ENCODE results near the gene PROK1.
"Not testable (repeated sequence)": the region's sequence is repeated elsewhere in the genome, so short reads cannot be mapped to it uniquely, and the experiment has no call there.

The PROK1 gene, protein sequence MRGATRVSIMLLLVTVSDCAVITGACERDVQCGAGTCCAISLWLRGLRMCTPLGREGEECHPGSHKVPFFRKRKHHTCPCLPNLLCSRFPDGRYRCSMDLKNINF

DNA sequence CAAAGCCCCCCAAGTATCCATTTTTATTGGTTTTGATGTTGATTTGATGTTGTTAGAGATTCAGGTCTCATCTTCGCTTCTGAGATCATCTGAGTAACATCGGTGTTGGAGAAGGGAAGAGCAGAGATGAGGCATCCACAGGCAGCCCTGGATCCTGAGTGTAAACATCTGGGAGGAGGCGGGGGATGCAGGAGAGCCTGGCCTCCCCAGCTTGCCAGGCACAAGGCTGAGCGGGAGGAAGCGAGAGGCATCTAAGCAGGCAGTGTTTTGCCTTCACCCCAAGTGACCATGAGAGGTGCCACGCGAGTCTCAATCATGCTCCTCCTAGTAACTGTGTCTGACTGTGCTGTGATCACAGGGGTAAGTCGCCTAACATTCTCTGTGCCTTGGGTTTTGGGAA lies at the start of gene PROK1:
TSS of gene PROK1 (plus strand) at position 221 of the 400 bp plus-strand sequence. CDS start at position 289, 68 bp downstream.
- FAIRE-seq, result no peak
- DNase-seq (ENCODE audit: insufficient read length, low spot score), result no peak

DNA sequence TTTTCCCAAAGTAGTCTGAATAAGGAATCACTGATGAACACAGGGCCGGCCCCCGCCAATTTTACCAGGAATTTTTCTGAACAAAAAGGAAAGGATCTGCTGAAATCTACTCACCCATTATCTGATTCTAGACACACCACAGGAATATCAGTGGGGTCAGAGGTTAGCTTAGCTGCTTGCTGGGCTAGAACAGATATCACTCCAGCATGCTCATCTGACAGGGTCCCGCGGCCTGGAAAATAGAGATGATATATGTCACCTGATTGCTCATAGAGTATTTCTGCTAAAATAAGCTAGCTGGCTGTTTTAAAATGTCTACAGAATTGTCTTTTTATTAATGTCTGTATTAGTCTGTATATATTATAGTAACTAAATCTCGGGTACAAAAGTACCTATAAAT lies 47.1 kb upstream of the PROK1 start:
- DNase-seq (ENCODE audit: insufficient read length, low spot score), result no peak
- no peak for FAIRE-seq

DNA sequence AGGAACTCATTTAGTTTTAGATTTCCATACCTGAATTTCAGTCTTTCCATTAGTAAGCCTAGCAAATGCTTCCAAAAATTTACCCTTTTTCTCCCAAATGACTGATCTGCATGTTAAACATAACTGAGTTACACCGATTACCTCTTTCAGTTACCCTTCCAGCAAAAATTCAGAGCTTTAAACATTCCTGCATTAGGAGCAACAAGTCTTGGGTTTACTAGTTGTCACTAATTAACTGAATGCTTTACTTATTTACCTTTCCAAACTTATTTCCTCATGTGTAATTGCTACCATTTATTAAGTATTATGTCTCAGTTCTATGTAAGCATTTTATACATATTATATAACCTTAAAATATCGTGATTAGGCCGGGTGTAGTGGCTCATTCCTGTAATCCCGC lies 46.5 kb upstream of the PROK1 start:
- no peak for FAIRE-seq
- no peak for DNase-seq (ENCODE audit: insufficient read length, low spot score)

DNA sequence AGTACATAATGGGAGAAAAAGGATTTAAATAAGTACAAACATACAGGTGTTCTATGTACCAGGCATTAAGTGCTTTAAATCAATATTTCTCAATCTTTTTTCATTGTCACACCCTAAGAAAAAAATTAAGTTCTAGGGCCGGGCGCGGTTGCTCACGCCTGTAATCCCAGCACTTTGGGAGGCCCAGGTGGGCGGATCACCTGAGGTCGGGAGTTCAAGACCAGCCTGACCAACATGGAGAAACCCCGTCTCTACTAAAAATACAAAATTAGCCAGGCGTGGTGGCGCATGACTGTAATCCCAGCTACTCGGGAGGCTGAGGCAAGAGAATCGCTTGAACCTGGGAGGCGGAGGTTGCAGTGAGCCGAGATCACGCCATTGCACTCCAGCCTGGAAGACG lies 44.5 kb upstream of the PROK1 start:
- DNase-seq (ENCODE audit: insufficient read length, low spot score); FAIRE-seq: not testable (repeated sequence)

DNA sequence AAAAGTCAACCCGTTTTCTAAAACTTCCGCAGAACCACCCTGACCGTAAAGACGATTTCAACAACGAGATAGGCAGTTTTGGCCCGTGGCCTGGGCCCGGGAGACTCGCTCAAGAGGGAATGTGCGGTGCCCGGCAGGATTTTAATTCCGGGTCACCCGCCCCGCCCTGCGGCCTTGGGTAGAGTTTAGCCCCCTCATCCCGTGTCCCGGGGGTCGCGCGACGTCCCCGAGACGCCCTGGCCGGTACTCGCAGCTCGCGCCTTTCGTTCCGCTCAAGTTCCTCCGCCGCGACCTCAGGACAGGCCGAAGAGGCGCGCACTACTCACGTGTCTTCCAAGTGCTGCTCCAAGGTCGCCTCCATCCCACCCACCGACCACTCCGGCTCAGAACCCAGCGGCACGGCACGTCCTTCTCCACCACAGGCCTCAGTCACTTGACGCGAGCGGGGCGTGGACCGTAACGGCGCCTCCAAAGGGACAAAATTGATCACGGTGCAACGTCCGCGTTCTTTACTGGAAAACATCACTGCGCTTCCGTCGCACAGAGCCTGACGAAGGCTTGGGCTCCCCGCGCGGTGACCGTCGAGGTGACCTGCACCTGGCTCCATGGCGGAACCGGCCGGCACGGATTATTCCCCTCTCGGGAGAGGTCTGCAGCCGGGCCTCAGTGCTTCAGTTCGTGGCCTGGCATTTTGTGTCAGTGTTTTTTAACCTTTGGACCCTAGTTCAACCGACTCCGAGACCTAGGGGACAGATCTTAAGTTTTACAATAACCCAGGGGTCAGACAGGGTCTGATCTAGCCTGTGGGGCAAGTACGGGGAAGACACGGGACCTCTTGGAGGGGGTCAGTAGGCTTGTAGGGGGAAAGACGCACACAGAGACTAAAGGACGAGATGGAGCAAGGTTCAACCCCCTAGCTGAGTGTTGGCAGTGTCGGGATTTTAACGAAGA lies 43.4 kb upstream of the PROK1 start, which contains the start of gene LAMTOR5:
TSS of gene LAMTOR5 (minus strand) at position 435 of the 951 bp plus-strand sequence. CDS start at position 361, 74 bp downstream.
- DNase-seq (ENCODE audit: insufficient read length, low spot score) (peak; percentile 73), FAIRE-seq (peak; percentile 99)

DNA sequence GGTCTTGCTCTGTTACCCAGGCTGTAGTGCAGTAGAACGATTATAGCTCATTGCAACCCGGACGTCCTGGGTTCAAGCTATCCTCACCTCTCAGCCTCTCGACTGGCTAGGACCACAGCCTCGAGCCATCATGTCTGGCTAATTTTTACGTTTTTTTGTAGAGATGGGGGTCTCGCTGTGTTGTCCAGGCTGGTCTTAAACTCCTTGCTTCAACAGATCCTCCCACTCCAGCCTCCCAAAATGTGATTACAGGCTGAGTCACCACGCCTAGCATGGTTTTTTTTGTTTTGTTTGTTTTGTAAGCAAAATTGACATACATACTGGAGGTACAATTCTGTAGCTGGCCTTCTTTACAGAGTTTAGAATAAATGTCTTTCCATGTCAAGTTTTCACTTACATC lies 42.5 kb upstream of the PROK1 start:
- no peak for FAIRE-seq
- DNase-seq (ENCODE audit: insufficient read length, low spot score), result no peak

DNA sequence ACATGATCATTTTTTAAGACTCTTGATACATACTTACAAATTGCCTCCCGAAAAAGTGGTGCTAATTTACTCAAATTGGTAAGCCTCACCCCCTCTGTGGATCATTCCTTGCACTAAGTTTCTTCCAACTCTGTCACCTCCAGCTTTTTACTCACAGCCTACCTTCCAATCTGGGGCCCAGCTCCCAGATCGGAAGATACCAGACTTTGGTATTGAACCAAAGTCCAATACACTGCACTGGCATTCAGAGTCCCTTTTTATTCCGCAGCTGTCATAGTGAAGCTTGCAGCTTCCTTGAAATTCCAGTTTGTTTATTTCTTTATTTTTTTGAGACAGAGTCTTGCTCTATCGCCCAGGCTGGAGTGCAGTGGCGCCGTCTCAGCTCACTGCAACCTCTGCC lies 41.6 kb upstream of the PROK1 start:
- no peak for FAIRE-seq

DNA sequence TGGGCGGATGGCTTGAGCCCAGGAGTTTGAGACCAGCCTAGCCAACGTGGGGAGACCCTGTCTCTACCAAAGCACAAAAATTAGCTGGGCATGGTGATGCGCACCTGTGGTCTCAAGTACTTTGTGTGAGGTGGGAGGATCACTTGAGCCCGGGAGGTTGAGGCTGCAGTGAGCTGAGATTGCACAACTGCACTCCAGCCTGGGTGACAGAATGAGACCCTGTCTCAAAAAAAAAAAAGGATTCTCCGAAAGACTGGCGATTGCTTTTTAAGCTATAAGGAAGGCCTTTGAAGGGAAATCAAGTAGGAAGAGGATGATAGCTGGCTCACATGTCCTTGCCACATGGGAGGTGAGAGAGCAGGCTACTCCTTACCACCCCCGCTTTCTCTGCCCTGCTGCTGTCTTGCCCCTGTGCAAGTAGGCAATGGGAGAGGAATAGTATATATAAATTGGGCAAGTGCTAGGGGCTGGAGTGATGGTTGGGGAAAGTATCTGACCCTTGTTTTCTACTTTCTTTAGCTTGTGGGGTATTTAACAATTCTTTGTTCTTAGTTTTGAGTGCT lies 39.7 kb upstream of the PROK1 start:
- DNase-seq (ENCODE audit: insufficient read length, low spot score) (no peak), FAIRE-seq (no peak)

More for the DNA sequence above, 41.6 kb upstream of the PROK1 start:
- DNase-seq (ENCODE audit: insufficient read length, low spot score), result no peak

DNA sequence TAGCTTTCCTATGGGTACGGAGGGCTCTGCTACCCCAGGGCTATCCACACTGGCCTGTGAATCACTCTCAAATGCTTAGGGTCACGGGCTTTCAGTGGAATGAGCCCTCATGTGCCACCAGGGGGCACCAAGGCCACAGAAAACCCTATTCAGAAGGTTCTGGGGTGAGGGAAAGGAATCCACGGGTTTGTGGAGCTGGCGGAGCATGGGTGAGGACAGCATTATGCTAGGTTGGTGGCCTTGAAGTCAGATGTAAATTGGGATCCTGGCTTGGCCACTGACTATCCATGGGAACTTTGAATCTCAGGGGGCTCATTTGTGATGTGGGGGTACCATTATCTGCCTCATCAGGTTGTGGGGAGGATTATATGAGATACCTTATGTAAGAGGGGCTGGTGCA lies 38.4 kb upstream of the PROK1 start:
- DNase-seq (ENCODE audit: insufficient read length, low spot score) (peak; percentile 50), FAIRE-seq (peak; percentile 83)

DNA sequence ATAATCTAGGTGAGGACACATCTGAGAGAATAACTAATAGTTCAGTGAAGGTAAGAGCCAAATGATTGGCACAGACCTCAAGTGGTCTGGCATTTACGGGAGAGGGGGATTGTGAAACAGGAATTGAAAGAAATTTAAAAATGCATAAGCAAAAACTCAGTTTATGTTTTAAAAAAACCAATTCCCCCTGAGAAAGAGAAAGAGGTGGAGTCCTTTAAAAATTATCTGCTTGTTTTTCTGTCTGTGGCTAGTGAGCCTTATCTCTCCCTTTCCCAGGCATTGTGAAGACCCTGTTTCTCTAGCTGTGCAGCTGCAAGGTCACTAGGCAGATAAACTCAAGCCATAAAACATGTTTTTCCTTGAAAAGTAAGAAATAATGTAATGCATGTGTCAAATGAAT lies 37.9 kb upstream of the PROK1 start:
- not testable (repeated sequence) for FAIRE-seq

DNA sequence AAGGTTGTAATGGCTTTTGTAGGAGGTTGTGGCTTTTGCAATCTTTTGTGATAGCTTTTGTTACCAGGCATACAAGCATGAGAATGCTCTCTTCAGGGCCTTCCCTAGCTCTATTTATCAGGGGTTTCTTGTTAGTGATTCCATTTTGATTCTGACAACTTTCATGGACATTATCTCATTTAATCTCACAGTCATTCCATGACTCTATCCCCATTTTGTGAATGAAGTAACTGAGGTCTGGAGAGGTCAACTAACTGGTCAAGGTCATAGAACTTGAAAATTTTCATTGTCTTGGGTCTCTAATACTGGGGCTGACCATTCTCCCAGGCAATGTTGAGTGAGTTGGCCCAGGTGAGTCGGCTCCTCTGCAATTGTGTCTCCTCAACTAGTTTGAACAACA lies 32.2 kb upstream of the PROK1 start:
- FAIRE-seq (no peak), DNase-seq (ENCODE audit: insufficient read length, low spot score) (no peak)

More for the DNA sequence above, 37.9 kb upstream of the PROK1 start:
- not testable (repeated sequence) for DNase-seq (ENCODE audit: insufficient read length, low spot score)

DNA sequence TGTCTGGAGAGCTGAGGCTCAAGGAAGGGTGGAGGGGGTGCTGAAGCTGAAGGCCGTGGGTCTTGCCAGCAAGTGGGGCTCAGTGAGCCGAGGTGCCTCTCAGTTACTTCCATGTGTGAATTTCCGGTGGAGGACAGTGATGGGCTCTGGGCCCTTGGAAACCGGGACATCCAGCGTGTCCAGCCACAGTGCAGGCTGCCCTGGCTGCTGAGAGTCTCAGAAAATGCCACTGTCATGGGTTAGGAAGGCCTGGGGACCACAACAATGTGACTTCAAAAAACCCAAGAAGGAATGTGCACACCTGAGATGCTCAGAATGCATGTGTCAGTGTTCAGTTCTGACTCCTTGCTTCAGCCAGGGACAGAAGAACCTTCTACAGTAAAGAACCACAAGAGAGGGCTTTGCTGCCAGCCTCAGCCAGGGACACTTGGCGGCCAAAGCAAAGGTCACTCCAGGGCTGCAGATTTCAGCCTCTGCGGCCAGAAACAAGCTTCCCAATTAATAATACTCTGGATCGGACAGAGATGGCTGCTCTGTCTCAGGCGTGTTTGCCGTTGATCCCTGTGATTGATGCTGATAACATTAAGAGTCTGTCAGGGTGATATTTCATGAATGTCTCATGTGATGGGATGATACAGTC lies 30.8 kb upstream of the PROK1 start:
- FAIRE-seq, result no peak
- DNase-seq (ENCODE audit: insufficient read length, low spot score), result no peak

DNA sequence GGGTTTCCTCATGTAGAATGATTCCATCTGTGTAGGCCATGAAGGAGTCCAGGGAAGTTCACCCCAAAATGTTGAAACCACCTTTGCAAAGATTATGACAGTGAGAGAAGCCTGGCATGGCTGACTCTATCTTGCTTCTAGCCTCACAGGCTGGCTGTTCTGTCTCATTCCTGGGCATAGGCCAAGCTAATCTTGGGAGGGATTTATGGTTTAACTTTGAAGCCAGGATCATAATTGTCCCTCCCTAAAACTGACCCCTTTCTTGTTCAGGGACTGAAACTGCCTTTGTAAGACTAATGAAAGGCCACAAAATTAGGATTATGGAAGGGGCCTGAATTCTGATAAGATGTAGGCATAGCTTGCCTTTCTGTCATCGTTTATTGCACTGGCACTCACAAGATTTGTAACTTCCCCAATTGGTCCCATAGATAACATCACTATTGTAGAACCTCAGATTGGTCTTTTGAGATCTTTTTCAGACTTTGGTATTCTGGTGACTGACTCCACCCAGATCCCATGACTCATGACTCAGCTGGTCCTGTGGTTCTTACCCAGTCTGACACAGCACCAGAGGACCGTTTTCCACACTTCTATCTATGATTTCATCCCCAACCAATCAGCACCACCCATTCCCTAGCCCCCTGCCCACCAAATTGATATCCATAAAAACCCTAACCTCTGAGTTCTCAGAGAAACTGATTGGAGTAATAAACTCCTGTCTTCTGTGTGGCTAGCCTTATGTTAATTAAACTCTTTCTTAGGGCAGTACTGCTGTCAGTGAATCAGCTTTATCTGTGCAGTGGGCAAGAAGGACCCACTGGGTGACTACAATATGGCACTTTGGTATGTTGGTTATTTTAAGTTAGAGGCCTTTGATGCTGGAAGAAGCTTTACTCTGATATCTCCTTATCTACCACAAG lies 29.8 kb upstream of the PROK1 start:
- FAIRE-seq (no peak), DNase-seq (ENCODE audit: insufficient read length, low spot score) (no peak)

DNA sequence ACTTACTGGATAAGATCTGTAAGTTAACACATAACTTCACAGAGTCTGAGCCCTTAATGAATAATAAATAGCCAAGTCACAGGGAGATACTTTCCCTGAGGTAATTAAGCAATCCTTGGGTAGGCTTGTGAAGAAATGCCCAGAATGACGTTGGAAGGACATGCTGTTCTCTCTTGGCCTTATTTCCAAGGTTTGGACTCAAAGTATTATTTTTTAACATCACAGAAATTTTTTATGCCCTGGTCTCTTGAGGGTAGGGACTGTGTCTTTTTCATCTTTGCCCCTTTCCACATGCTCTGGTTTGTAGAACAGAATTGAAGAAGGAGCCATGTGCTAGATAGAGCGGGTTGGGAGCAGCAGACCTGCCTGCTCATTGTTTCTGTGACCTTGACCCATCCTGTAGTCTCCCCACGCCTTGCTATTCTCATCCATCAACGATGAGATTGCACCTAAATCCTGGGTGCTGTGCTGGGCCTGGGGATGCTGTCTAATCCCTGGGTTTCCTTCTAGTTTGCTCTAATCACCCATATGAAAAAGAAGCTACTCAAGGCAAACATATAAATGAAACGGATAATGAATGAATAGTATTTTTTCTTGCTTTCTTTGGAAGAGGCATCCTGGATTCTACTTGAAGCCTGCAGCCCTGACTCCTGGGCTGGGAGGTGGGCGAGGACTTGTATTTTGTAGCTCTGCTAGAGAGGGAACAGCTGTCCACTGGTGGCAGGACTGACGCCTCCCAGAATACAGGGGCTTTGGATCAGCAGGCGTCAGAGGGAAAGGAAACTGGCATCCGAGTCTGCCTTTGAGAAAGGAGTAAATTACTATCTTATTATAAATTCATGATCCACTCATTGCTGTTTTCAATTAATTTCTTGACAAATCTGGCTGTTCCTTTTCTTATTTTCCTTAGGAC lies 26.0 kb upstream of the PROK1 start:
- no peak for DNase-seq (ENCODE audit: insufficient read length, low spot score)
- FAIRE-seq, result no peak

DNA sequence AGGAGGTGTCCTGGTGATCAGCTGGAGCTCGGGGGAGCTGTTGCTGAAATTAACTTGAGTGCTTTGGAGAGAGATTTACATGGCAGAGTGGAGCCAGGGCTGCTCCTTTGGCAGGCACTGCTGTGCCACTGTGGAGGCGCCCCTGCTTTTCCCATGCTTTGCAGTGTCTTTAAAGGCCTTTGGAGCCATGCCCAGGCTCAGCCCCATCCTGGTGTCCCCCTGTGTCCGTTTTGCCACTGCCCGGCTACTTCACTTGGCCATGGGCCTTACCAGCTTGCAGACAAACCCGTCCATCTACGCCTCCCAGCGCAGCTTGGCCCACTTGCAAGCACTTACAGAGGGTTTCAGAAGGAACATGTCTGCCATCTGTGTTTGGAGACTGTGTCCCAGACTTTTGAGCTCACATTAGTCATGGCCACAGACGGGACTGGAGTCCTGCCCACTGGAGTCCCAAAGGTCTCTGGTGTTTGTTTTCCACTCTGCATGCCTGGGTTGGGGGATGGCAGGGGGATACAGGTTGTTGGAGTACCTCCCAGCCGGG lies 25.3 kb upstream of the PROK1 start:
- no peak for DNase-seq (ENCODE audit: insufficient read length, low spot score)
- FAIRE-seq, result no peak

DNA sequence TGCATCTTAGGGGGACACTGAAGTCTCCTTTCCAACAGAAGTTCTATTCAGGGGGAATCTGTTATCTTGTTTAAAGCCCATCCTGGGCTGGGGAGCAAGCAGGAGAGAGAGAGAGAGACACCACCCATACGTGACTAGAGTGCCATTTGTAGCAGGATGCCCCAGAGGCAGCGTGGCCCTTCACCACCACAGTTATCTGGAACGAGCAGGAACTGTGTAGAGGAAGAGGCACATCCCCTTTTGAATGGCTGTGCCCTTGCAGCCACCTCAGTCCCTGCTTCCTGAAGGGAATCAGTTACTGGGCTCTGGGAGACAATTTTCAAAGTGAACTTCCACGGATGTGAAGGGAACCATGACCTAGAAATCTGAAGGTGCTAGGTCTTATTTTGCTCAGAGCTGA lies 24.1 kb upstream of the PROK1 start:
- no peak for FAIRE-seq
- DNase-seq (ENCODE audit: insufficient read length, low spot score), result no peak

DNA sequence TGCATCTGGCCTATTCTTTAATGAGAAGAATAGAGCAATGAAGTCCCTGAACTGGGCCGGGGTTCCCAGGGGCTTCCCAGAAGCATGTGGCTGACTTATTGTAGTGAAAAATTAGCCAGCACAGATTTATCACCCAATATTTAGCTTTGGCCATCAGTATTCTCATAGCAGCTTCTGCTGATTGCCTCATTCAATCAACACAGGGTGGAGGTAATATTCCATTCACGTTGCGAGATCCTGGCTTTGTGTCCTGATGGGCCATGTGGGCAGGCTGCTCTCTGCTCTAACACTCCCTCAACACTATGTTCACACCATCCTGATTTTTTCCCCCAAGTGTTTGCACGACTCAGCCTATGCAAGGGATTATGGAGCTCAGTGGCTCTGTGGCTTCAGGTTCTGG lies 22.0 kb upstream of the PROK1 start:
- DNase-seq (ENCODE audit: insufficient read length, low spot score) (no peak), FAIRE-seq (no peak)

DNA sequence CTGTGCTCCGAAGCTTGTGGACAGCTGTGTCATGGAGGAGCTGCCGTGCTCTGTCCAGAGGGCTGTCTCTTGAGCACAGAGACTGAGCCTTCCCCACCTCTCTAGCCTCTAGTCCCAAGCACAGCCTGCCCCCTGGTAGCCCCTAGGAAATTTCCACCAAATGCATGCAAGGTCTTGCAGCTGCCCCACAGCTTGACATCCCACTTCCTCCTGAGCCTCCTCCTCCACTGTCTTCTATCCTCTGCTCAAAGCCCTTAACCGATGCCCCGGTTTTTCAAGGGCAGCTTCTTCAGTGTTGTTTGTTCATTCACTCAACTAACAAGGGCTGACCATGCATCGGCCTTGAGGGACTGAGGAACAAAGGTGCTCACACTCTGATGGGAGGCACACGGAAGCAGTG lies 20.6 kb upstream of the PROK1 start:
- FAIRE-seq (no peak), DNase-seq (ENCODE audit: insufficient read length, low spot score) (no peak)

DNA sequence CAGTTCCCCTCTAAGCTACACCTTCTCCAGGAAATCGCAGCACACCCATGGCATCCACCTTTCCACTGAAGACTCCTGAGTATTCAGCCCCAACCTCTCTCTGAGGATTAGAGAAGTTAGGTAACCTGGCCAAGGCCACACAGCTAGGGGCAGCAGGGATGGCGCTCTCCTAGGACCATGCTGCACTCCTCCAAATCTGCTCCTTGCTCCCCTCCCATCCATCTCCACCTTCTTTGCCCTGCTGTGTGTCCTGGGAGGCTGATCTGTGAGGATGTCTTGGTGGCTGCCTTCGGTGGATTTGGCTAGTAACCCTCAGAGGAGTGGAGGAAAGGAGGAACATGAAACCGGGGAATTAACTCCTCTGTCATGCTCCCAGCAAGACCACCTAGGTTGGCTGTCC lies 20.0 kb upstream of the PROK1 start:
- FAIRE-seq (no peak), DNase-seq (ENCODE audit: insufficient read length, low spot score) (no peak)

All from GM19239 (cell line).